Activated CD4-positive, CD25-positive, alpha-beta regulatory T cell treated with anti-CD3 and anti-CD28 coated beads, Interleukin-2, amount 50 U/mL, for 16 hours (primary cell): ENCODE measurements around the gene SEMG1.

Experiments used
- DNase-seq: peaks from one replicate; pipeline ENCODE4 v3.0.0-alpha.2; 2020; ENCODE audit warnings: low read depth, low spot score

The SEMG1 gene

DNA sequence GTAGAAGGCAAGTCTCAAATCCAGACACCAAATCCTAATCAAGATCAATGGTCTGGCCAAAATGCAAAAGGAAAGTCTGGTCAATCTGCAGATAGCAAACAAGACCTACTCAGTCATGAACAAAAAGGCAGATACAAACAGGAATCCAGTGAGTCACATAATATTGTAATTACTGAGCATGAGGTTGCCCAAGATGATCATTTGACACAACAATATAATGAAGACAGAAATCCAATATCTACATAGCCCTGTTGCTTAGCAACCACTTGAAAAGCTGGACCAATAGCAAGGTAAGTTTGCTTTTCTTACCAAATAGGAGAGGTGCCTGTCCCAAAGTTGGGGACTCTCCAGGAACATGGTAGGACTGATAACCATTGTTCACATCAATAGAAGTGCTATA is 16.3 kb downstream of the SEMG1 start:
- no peak for DNase-seq

DNA sequence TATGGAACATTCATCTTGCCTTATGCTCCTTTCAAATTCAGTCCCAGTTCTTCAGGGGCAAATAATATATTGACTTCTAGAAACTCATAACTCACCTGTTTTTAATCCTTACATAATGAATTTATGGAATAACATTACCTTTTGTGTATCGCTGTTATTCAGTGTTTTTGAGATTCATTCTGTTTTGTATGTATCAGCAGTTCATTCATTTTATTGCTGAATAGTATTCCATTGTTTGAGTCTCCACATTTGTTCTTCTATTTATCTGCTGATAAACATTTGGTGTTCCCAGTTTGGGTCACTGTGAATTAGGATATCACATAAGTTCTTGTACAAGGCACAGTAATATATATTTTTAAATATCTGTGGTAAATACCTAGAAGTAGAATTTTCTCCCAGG is 19.5 kb downstream of the SEMG1 start:
- DNase-seq, result no peak

DNA sequence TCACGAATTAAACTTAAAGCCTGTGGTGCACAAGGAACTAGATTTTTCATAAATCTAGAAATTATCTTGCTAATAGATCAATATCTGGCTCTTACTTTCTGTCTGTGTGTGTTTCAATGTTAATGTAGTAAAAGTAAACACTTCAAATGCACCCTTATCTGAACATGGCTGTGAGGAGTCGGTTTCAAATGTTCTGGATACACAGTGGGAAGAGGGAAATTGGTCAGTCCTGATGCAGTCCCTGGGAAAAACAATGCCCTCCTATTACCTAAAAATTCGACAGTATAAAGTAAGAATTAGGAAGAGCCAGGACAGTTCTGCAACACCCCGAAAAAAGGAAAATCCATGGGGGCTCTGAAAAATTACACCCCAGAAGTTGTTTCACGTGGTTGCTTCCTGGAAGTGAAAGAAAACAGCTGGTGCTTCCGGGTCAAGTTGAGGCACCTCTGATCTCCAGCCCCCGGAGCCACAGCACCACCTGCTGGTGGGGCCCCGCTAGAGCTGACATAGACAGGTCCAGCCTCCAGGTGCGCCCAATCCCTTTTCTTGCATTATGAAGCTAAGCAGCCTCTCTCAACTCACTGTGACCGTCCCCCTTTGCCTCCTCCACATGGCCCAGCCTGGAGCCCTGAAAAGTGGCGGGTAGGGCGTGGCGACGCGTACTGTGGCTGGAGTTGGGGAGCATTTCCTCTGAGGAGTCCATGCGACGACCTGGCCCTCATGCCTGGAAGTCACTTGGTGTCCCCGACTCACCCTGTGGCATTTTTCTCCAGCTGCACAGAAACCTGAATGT is 22.6 kb downstream of the SEMG1 start:
- DNase-seq, result no peak

DNA sequence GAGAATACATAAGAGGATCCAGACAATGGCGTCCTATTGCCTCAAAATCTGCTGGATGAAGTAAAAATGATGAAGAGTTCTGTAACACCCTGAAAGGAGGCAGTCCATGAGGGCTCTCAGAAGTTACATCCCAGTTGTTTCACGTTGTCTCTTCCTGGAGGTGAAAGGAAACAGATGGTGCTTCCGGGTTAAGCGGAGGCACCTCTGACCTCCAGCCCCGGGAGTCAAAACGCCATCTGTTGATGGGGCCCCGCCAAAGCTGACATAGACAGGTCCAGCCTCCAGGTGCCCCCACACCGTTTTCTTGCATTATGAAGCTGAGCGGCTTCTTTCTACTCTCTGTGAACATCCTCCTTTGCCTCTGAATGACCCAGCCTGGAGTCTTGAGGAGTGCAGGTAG is 23.8 kb downstream of the SEMG1 start:
- no peak for DNase-seq

DNA sequence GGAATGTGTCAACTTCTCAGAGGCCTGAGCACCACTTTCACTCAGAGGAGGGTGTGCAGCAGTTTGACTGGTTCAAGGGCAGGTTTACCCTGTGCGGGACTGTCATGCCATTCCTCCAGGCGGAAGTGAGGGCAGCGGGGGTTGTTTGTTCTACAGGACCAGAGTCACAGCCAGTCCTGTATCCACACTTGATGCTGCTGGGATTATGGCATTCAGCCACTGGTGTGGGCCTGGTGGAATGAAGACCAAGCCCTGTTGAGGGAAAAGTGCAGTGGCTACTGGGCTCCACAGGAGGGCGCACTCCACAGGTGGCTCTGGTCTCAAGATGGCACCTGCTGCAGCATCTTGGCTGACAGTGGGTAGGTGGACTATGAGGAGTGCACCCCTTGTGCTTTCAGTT is 29.2 kb downstream of the SEMG1 start:
- DNase-seq, result no peak

DNA sequence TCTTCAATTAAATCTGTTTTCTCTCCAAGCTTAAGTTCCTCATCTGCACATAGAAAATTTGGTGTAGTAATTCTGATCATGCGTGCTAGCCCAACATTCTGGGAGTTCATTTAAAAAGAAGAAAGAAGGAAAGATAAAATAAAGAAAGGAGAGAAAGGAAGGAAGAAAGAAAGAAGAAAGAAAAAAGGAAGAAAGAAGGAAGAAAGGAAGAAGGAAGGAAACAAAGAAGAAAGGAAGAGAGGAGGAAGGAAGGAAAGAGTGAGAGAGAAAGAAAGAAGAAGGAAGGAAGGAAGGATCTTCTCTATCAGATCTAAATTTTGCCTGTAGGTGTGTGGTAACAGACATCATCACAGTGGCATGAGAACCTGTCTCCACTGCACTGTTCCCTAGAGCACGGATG is 31.3 kb downstream of the SEMG1 start:
- DNase-seq, result no peak

DNA sequence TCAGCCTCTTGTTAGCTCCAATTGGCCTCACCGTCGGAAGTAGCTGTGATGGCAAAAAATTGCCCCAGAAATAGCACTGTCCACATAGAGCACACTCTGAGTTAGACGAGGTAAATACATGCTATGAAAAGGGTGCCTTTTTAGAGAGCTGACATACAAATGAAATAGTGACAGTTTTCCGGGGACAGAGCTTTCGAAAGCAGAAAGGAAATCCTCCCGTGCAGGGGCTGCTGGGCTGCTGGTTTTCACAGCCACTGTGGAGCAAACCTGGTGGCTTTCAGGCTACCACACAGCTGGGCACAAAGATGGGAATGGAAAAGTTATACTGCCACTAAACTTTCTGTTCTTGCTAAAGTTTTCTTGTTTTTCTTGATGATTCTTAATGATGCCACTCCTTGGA is 39.3 kb downstream of the SEMG1 start:
- DNase-seq, result no peak

DNA sequence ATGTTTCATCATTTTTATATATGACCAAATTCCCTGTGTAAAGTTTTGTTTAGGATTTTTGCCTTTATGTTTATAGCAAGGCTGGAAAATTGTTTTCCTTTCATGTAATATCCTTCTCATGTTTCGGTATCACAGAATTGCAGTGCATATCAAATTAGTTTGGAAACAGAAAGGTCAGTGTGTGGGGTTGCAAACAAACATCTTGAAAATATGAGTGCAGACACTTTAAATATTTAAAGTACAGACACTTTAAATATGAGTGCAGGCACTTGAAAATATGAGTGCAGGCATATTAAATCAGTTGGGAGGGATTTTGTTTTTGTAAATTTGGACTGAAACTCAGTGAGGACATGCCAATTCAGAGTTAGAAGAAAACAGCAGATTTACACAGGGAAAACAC is 41.0 kb downstream of the SEMG1 start:
- no peak for DNase-seq

DNA sequence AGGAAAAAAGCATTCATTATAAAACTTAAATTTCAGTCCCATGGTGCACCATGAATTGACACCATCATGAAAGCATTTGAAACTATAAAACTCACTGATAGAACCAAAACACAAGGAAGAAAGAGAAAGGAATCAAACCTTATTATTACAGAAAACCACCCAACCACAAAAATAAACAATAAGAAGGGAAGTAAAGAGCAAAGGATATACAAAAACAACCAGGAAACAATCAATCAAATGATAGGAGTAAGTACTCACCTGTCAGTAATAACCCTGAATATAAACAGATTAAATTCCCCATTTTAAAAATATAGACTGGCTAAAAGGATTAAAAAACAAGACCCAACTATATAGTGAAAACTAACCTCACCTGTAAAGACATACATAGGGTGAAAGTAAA is 41.8 kb downstream of the SEMG1 start:
- DNase-seq, result no peak

DNA sequence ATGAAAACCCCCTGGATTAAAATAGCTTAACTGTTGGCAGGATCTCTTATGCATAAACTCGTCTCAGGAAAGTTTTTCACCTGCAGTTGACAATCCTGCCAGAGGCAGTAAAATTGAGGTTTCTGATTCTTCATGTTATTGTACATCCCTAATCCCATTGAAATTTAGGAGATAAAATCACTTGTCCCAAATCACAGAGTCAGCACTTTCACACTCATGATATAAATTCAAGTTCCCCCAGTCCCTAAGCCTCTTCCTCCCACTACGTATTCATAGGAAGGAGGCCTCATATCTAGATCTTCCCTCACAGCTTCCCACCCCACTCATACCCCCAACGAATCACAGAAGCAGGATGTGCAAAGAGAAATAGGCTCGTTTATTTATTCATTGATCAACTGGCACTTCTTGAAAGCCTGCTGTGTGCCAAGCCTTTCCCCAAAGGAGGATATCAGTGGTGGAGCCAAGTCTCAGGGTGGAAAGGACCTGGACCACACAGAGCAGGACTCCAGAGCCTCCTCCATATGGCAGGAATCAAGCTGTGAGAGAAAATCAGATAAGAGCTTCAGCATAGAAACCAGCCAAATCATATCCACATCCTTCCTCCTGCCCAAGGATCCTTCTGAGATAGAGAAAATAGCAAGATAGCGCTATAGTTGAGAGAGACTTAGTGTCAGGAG is 45.2 kb downstream of the SEMG1 start:
- no peak for DNase-seq

DNA sequence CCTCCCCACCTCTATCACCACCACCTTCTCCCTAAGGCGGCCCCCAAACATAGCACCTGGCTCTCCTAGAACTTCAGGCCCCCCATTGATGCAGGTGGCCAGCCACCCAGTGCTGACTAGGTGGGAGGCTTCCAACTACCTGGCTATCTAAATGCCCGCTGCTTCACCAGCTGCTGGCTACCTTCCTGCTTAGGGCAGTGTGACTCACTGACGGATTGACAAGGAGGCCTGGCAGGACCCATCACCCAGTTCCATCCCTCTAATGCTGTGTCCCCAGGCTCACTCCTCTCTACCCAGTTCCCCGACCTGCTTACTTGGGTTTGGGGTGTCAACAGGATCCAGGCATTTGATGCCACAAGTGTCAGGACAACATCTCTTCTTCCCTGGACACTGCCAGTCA is 46.4 kb downstream of the SEMG1 start:
- DNase-seq, result no peak

DNA sequence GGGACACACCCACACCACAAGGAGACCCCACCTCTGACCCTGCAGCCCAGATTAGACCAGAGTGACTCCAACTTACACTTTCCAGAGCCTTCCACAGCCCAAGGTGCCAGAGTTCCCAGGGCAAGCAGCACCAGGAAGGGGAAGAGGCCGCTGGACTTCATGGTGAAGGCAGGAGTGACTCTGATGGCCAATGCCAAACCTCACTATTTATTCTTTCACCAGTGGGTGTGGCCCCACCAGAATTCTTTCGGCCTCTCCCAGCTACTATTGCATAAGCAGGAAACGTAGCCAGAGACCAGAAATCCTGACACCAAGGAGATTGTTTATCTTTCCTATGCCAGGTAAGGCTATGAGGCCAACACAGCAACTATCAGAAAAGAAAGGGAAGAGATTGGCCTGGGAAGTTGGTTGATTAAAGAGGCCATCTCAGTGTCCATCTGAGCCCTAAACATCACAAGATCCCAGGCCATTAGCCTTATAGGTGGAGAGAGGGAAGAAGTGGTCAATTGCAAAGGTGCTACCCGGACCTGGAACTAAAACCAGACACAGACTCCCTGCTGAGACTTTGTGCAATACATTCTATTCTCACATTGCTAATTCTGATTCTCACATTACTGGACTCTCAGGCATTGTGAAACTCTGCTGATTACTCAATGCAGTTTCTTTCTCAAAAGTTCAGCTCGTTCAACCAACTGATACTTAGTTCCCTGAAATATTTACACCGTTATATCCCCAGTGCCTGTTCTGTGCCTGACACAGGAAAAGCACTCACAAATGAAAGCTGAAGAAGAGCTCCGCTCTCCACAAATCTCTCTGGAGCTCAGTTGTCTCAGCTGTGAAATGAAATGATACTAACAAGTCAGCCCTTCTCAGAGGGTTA is 47.8 kb downstream of the SEMG1 start, which contains the start of gene SLPI:
Gene SLPI, minus strand, starts transcription at position 182 of the 880 bp plus-strand sequence. Its CDS starts 21 bp downstream, at position 161.
- no peak for DNase-seq

DNA sequence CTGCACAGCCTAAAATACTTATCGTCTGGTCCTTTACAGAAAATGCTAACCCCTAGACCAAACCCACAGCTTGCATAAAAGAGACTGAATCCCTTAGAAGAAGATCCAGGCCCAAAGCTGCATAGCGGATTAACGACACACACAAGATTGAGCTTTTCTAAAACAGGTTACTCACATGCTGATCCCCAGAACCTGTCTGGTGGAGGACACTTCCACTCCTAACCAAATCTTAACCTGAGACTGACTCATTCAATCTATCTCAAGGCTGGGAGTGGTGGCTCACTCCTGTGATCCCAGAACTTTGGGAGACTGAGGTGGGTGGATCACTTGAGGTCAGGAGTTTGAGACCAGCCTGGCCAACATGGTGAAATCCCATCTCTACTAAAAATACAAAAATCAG is 50.3 kb downstream of the SEMG1 start:
- DNase-seq, result no peak

DNA sequence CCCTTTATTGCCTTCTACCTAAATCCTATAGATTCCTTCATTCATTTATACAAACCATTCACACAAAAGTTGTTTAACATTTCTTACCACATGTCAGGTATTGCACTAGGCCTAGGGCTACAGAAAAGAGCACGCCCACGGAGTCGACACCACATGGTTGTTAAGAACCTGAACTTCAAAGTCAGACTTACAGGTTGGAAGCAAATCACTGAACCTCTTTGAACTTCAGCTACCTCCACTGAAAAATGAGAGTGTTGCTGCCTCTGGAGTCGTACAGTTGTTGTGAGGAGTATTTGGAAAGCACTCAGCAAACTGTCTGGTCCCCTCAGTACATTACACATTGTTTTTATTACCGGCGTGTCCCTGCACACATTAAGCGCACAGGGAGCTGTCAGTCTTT is 50.9 kb downstream of the SEMG1 start:
- DNase-seq, result no peak

DNA sequence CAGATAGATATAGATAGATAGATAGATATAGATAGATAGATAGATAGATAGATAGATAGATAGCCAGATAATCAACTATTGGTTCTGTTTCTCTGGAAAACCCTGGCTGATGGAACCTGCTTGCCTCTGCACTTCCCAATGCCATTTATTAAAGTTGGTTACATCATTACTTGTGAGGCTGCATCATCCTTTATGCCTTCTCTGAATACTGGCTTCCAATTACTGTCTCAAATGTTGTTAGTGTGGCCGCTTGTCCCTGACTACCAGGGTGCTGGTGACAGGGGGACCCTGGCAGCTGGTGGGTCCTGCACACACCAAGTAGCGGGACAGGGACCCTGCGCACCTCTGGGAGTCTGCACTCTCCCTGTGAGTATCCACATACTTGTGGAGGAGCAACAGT is 51.4 kb downstream of the SEMG1 start:
- DNase-seq, result no peak

DNA sequence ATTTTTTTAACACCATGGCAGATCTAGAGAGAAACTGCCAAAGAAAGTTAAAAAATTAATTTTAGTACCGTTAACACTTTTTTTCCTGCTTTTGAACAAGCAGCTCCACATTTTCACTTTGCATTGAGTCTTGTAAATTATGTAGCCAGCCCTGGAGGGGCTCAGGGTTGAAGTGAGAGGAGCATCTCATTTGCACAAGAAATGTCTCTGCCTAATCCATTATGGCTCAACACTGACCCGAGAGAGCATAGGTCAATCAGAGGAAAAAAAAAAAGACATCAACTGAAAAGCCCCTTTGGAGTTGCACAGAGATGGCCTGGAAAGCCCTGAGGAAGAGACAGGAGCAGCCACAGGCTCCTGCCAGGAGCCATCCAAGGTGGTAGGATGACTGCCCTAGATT is 51.8 kb downstream of the SEMG1 start:
- DNase-seq, result no peak
